Stomach (tissue), 4 donors: Measurements from ENCODE around the gene MAGI2.

ENCODE experiments used
- CTCF ChIP-seq, 7 experiments: fragments of 450-650 bp in 4 of 7; fragments of 200-600 bp in 3 of 7; sonication (generic) in 3 of 7; IDR thresholded peaks; one replicate each; pipeline ENCODE4 v1.5.1; 2016 to 2019; ENCODE audit warnings: antibody characterized with exemption in 7 of 7, control low read depth in 2 of 7, mild to moderate bottlenecking in 1 of 7
- POLR2AphosphoS5 ChIP-seq, 3 donors: sonication (generic); formaldehyde crosslinking; IDR thresholded peaks; one replicate each; pipeline ENCODE4 v1.6.1; 2016; ENCODE audit warnings: antibody characterized with exemption in 3 of 3

GRCh38 chr7:79093421-79093820 is 360.0 kb downstream of the MAGI2 start:
- no peak for TF ChIP-seq CTCF (IDR thresholded peaks at IDR 0.05)
- TF ChIP-seq POLR2AphosphoS5 (IDR thresholded peaks at IDR 0.05): no peak
